ENCODE data around the gene SDK1.

The SDK1 gene

GRCh38 chr7:3964980-3965606, 664.0 kb downstream of the SDK1 start:
- DNase-seq: no peak

GRCh38 chr7:3965794-3966395, 664.8 kb downstream of the SDK1 start:
- no peak for DNase-seq

GRCh38 chr7:3968234-3968633, 667.2 kb downstream of the SDK1 start:
- DNase-seq: no peak

- DNase-seq: no peak
Measured at GRCh38 chr7:3969286-3969685, 668.2 kb downstream of the SDK1 start.

GRCh38 chr7:3971323-3971722, 670.3 kb downstream of the SDK1 start:
- no peak for DNase-seq

GRCh38 chr7:3973264-3973663, 672.2 kb downstream of the SDK1 start:
- DNase-seq: no peak

- no peak for DNase-seq
Measured at GRCh38 chr7:3974329-3974728, 673.3 kb downstream of the SDK1 start.

- no peak for DNase-seq
Measured at GRCh38 chr7:3975371-3975770, 674.3 kb downstream of the SDK1 start.

GRCh38 chr7:3977391-3977790, 676.3 kb downstream of the SDK1 start:
- DNase-seq: no peak

- DNase-seq: no peak
Measured at GRCh38 chr7:3978839-3979238, 677.8 kb downstream of the SDK1 start.

GRCh38 chr7:3979611-3980299, 678.7 kb downstream of the SDK1 start:
- no peak for DNase-seq

- DNase-seq: no peak
Measured at GRCh38 chr7:3980300-3980643, 679.2 kb downstream of the SDK1 start.

- no peak for DNase-seq
Measured at GRCh38 chr7:3981281-3981680, 680.2 kb downstream of the SDK1 start.

GRCh38 chr7:3984456-3984855, 683.4 kb downstream of the SDK1 start:
- no peak for DNase-seq

GRCh38 chr7:3986927-3987326, 685.9 kb downstream of the SDK1 start:
- DNase-seq: no peak

- DNase-seq: no peak
Measured at GRCh38 chr7:3987426-3987927, 686.4 kb downstream of the SDK1 start.

- DNase-seq: no peak
Measured at GRCh38 chr7:3989723-3990122, 688.7 kb downstream of the SDK1 start.

- DNase-seq: peak in 1 of 2 experiments; percentile 61
Measured at GRCh38 chr7:3991731-3992231, 690.7 kb downstream of the SDK1 start.

- DNase-seq: peak; percentile 90 to 92
Measured at GRCh38 chr7:3992841-3993240, 691.8 kb downstream of the SDK1 start.

- DNase-seq: no peak
Measured at GRCh38 chr7:3994764-3995163, 693.7 kb downstream of the SDK1 start.

- DNase-seq: no peak
Measured at GRCh38 chr7:3995187-3995586, 694.1 kb downstream of the SDK1 start.

- DNase-seq: no peak
Measured at GRCh38 chr7:3998060-3998459, 697.0 kb downstream of the SDK1 start.

GRCh38 chr7:4000139-4000538, 699.1 kb downstream of the SDK1 start:
- no peak for DNase-seq

GRCh38 chr7:4000934-4001333, 699.9 kb downstream of the SDK1 start:
- DNase-seq: no peak
